ENCODE data around the gene TMEM150C.
"Not testable (repeated sequence)": the region's sequence is repeated elsewhere in the genome, so short reads cannot be mapped to it uniquely, and the experiment has no call there.

TMEM150C gene

DNA sequence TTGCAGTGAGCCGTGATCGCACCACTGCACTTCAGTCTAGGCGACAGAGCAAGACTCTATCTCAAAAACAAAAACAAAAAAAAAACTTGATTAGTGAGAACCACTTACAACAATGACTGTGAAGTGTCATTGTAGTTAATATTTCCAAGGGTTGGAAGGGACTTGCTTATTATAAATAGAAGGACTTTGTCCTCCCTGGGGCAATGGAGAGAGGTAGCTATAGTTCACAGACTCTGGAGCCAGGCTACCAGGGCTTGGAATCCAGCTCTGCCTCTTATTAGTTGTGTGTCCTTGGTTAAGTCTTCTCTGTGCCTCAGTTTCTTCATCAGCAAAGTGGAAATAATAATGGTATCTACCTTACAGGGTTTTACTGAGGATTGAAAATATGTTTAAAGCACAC is 51.6 kb downstream of the TMEM150C start:
- no peak for DNase-seq

DNA sequence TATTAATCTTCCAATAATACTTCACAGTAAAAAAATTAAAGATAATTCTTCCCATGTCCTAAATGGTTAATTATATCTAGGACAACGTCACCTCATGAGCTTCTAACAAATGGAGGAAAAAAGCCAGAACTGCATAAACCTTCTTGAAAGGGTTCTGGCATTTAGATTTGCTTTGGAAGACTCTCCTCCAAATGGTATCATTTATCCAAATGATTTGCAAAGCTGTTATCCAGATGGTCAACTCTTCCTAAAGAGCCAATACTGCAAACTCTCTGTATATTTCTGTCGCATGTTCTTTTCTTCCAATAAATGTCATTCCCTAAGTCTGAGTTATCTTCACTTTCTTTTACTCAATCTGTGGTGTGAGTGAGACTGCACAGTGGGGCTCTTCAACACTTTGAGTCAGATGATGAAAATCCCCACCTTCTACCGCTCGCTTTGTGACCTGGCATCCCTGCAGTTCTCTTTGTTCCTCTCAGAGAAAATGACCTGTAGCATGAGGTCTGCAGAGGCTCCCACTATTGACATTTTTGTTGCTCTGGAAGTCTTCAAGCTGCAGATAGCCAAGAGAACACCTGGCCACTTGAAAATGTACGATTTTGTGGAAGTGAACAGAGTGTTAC is 52.9 kb downstream of the TMEM150C start:
- DNase-seq: peak; percentile 12

DNA sequence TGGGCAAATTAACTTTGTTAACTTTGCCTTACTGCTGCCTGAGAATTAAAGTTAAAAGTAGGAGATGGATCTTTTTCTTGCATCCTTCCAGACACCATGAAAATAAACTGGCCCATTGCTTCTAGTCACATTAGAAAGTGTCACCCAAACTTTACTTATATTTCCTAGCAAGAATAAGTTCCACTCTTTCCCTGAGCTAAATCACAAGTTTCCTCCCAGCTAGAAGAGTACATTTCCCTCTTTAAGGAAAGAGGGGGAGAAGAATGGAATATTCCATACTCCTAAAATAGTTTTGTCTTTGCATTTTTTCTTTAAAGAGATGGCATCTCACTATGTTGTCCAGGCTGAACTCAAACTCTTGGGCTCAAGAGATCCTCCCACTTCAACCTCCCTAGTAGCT is 53.8 kb downstream of the TMEM150C start:
- no peak for DNase-seq

DNA sequence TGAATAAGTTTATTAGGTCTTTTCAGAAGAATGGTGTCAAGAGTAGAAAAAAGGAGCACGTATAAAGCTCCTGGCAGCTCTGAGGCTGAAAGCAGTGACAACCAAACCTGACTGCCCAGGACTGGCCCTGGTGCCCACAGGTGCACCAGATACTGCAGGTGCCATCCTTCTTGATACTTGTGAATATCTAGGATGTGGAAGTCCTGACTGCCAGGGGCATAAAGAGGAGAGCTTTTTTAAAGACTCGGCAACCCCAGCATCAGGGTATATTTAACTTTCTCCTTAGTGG is 60.7 kb downstream of the TMEM150C start:
- peak; percentile 44 for DNase-seq

DNA sequence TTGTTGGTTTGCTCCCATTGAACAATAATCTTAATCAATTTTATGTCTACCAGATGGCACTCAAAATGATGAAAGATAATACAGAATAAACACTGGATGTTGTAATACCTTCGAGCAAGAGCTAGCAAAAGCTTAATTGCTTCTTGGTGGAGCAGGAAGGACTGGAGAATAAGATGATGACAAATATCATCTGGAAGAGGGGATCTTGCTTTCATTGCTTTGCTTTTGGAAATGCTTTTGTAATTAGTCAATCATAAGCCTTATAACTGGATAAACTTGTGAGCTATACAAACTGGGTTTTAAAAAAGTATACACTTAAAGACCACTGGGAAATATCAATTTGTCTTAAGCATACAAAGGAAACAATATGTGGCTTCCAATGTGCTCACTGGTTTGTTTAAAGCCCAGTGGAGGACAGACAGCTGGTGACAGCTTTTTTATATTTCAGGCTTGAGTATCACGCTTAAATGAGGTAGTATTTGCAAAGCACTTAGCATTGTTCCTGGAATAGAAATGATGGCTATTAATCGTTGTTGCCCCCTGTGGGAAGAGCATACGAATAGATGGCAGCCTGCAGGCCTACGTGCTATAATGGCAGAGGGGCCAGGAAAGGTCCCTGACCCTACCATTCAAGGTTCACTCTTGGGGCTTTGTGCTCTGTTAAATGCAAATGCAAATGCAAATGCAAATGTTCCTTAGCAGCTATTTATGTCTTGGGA is 61.2 kb downstream of the TMEM150C start:
- peak; percentile 83 for DNase-seq

DNA sequence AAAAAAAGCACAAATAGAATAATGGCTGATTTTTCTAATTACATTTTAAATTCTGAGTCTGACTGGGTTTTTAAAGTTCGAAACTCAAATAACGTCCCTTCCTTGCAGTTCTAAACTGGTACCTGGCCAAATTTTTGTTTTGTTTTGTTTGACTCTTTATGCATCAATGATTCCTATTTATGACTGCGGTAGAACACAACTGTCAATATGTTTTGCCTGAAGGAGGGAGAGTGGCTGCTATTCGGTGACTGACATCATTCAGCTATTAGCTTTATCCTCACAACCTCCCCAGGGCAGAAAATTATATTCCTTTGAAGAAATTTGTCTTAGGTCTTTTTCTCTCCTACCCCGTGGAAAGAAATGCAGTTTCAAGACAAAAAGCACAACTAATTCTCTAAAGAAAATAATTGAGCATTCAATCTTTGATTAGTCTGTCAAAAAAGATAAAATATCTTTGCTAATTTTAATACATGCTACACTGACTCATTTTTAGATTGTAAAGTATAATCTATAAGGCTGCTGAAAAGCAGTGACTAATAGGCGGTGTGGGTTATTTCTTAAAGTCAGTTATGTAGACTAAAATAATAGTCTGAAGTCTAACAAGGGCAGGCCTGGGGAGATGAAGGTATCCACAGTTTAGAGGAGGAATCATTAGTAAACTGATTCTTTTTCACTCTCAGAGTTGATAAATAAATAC is 61.9 kb downstream of the TMEM150C start:
- peak; percentile 50 for DNase-seq

DNA sequence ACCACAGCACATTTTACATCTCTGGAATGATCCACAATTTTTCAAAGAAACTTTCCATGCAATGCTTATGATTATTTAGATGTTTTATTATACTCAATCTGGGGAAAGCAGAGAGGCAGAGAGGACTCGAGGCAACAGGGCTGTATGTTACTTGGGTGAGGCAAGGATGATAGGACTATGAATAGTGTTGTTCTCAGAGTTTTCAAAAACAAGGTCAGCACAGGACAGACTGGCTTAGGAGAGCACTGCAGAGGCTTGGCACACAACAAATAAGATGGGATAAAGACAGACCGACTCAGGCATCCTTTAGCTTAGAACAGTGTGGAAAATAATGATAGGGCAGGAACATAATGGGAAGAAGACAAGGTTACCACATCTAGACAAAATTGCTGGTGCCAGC is 65.4 kb downstream of the TMEM150C start:
- DNase-seq: no peak

DNA sequence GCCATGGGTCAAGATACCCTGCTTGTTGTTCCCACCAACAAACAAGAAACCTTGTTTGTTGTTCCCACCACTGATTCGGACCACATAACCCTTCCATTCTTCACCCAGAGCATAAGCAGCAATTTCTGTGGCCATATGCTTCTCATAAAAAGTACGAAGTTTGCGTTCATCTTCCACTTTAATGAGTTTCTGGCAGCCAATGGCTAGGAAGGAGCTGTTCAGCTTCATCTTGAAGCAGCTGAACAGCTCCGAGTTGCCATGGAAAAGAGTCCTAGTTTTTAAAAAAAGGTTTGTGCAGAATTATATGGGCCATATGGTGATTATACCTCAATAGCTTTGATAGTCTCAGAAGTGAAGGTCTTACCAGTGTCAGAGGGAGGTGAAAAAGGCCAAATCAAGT is 66.1 kb downstream of the TMEM150C start:
- DNase-seq: no peak

DNA sequence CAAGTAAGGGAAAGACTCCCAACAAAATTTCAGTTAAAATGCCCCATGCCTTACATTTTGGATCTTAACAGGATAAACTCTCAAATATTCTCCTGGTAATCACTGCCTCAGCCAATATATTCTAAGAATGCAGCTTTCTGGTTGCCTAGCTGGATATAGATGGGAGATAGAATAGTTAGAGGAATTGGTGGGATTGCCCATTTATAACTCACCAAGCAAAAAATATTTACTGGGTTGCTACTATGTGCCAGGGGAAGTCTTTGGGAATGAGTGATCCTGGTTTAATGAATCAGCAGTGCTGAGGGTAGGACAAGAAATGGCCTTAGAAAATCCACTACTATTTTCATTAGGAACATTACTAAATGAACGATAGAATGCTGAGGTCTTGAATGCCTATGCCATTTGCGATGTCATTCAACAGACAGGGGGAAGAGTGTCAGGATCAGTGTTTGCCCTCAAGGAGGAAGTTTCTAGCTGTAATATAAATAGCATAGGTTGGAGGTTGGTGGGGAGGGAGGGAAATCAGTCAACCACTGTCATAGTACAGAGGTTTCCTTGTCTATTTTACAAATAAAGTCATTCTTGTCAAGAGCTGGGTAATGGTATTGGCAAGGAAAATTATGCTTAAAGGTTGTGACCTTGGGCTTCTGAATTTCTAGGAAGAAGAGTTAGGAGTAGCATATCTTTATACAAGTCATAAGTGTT is 67.9 kb downstream of the TMEM150C start:
- DNase-seq: peak; percentile 2

DNA sequence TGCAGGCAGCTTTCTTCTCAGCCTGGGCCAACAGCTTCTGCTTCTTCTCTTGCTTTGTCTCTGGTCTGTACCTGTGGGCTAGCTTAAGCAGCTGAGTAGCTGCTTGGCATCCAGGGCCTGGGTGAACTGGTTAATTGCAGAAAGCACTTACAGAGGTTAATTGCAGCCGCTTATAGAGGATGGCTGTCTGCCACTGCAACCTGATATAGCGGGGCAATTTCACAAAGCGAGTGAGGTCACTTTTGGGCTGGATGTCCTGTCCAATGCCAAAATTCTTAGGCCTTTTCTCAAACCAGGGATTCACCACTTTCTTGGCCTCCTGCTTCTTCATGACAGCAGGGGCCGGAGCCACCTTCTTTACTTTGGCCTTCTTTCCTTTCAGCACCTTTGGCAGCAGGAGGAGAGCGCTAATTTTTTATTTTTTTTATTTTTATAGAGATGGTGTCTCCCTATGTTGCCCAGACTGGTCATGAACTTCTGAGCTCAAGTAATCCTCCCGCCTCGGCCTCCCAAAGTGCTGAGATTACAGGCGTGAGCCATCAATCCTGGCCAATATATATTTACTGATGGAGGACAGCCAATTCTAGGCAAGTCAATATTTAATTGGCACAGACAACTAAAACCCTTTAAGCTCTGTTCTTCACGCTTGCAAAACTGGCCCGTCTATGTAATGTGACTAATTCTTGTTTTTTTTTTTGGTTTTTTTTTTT is 70.4 kb downstream of the TMEM150C start:
- peak; percentile 12 for DNase-seq

DNA sequence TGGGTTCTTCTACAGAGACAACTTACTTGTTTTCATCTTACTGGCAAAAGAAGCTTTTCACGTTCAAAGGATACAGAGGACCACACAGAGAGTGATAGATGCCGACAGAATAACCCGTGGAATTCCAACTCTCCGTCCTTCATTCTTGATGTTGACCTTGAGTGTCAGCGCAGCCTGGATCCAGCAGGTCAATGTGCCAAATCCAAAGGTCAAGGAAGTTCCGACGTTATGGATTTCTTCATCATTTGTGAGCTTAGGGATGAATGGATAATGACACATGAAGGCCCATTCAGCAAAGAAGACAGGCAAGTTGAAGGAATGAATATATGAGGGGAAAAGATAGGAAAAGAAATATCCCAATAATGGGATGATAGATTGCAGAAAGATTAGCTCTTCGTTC is 71.8 kb downstream of the TMEM150C start:
- DNase-seq: no peak

DNA sequence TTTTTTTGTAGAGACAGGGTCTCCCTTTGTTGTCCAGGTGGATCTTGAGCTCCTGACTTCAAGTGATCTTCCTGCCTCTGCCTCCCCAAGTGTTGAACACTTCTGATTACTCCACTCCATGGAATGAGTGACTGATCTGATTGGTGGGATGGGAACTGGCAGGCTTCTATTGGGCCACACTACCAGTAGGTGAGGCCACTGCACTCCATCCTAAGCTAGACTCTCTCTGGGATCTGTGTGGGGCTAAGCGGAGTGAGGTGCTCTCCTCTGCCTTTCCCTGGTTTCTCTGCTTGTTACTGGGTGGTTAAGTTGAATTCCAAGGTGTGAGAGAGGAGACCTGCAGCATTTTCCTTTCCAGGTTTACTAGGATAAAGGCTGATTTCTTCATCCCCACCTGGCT is 72.7 kb downstream of the TMEM150C start:
- no peak for DNase-seq

DNA sequence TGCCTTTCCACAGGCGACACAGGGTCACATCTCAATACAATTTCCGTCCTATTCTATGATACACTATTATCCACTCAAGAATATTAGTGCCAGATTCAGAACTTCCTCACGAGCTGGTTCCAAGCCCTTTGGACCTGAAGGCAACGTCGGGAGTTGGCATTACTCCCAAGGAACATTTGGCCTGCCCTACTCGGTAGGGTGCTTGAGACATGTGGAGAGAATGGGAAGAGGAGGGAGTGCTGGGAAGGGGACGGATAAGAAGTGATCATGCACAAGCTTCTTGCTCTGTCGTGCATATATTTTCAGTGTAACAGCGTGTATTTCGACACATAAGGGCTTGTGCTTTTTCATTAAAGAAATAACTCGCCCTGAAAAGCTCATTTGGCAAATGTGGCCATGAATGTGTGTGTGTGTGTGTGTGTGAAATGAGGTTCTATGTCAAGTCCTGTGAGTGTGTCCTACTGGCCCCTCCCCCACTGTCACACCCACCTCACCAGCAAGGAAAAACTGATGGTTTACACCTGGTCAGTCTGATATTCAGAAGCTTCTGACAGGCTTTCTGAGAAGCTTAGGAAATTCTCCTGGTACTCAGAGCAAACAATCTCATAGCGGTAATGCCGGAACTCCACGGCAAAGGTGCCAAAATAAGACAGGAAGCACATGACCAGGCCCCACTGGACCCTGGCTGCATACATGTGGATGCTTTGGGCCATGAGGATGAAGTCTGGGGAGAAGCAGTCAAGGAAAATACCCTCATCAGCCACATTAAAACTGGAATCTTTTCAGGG is 76.6 kb downstream of the TMEM150C start:
- no peak for DNase-seq

DNA sequence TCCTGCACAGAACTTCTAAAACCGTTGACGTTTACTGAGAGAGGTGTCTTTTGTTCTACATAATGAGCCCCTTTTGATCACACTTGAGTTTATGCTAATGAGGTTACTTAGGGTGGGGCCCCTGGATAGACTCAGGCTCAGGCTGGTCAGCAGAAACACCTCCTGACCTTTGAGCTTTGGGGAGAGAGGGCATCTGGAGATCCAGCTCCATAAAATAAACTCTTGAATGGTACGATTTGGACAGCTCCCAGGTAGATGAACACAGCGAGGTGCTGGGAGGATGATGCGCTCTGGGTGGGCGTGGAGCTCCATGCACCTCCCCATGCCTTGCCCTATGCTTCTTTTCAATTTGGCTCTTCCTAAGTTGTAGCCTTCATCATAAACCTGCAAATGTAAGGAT is 79.4 kb downstream of the TMEM150C start:
- no peak for DNase-seq

DNA sequence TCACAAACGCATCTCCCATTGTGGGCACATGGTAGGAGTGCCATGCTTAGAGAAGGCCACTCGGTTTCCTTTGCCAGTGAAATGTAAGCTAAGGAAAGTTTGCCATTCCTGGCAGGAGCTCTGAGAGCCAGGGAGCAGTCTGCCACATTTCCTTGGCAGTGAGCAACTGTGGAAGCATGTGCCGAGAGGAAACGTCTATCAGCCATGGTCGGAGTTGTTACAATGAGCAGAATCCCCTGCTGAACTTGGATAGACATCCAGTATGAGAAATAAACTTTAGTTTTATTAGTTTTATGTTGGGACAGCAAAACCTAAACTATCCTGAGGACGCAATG is 80.3 kb downstream of the TMEM150C start:
- DNase-seq: no peak

DNA sequence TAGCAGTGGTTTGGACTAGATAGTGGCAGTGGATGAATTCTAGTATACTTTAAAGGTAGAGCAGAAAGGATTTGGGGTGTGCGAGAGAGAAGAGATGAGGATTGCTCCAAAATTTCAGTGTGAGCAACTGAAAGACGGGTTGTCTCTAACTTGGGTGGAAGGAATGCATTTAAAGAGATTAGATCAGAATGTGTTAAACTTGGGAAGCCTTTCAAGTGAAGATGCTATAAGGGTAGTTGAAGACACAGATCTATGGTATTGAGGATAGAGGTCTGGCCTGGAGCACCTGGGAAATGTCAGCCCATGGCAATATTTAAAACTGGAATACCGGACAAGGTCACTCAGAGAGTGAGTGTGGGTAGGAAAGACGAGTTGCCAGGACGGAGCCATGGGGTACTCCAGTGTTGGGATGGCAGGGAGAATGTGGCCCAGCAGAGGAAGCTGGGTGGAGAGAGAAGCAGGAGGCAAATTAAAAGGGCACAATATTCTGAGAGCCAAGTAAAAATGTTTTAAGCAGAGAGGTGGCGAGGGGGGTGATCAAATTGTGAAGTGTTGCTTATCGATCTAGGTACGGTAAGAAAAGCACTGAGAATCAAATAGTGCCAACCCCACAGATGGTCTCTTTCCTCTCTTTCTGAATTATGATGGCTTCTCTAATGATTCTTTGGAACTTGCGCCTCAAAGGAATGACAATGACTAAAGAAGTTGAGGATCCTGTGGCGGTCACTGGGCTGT is 80.8 kb downstream of the TMEM150C start:
- DNase-seq: no peak

DNA sequence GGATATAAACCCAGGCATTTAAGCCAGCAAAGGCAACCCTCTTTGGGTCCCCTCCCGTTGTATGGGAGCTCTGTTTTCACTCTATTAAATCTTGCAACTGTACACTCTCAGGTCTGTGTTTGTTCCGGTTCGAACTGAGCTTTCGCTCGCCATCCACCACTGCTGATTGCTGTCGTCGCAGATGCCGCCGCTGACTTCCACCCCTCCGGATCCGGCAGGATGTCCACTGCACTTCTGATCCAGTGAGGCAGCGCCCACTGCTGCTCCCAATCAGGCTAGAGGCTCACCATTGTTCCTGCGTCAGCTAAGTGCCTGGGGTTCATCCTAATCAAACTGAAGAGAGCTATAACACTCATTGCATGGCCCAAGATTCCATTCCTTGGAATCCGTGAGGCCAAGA is 82.2 kb downstream of the TMEM150C start:
- DNase-seq: no peak

DNA sequence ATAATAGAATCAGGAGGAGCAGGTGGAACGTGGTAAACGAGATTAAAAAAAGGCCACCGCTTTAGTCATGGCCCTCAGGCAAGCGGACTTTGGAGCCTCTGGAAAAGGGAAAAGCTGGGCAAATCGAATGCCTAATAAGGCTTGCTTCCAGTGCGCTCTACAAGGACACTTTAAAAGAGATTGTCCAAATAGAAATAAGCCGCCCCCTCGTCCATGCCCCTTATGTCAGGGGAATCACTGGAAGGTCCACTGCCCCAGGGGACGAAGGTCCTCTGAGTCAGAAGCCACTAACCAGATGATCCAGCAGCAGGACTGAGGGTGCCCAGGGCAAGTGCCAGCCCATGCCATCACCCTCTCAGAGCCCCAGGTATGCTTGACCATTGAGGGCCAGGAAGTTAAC is 84.3 kb downstream of the TMEM150C start:
- DNase-seq: peak; percentile 24

DNA sequence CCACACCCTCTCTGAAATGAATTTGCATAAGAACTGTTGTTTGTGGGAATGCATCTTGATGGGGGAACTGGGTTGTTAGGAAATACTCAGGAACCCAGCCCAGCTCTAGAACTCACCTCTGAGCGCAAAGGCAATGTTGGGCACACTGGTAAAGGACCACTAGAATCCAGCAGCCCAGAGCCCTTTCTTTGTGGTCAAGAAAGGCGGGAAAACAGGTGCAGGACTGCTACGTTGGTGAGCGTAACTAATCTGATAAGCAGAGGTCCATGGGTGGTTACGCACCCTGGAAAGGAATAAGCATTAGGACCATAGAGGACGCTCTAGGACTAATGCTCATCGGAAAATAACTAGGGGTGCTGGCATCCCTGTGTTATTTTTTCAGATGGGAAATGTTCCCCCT is 85.9 kb downstream of the TMEM150C start:
- not testable (repeated sequence) for DNase-seq

DNA sequence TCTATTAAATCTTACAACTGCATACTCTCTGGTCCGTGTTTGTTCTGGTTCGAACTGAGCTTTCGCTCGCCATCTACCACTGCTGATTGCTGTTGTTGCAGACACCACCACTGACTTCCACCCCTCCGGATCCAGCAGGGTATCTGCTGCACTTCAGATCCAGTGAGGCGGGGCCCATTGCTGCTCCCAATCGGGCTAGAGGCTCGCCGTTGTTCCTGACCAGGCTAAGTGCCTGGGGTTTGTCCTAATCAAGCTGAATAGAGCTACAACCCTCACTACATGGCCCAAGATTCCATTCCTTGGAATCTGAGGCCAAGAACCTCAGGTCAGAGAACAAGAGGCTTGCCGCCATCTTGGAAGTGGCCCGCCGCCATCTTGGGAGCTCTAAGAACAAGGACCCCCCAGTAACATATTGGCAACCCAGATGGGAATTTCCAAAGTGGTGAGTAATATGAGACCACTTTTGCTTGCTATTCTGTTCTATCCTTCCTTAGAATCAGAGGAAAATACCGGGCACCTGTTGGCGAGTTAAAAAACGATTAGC is 88.1 kb downstream of the TMEM150C start:
- no peak for DNase-seq

DNA sequence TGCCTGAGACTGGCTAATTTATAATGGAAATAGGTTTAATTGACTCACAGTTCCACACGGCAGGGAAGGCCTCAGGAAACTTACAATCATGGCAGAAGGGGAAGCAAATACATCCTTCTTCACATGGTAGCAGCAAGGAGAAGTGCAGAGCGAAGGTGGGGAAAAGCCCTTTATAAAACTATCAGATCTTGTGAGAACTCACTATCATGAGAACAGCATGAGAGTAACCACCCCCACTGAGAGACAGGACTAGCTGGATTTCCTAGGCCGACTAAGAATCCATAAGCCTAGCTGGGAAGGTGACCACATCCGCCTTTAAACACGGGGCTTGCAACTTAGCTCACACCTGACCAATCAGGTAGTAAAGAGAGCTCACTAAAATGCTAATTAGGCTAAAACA is 88.7 kb downstream of the TMEM150C start:
- DNase-seq: not testable (repeated sequence)

Data from DMS53 (cell line).